Astrocyte (in vitro differentiated cells and primary cell): ENCODE data around the gene RLBP1. TPM values are rescaled to one million over a fixed set of nuclear protein-coding genes. Genes with fewer than 3 reads are reported as not detected.

Experiments used
- DNase-seq: peaks from one replicate; pipeline ENCODE4 v3.0.0-alpha.2; 2010; ENCODE audit warnings: low read depth
- FAIRE-seq: peaks from 2 replicates; lab custom pipeline; 2011; peaks lifted over from hg19 to GRCh38; lab: Jason Lieb, UNC
- H2AFZ ChIP-seq: 2 replicates; pipeline ENCODE4 v1.6.0; 2012; ENCODE audit warnings: low read depth, low read length, inconsistent platforms
- H3K27ac ChIP-seq: 2 replicates; pipeline ENCODE4 v1.5.1; 2011; ENCODE audit warnings: low read depth, low read length, inconsistent platforms
- H3K27me3 ChIP-seq: 2 replicates; pipeline ENCODE4 v1.6.0; 2011; ENCODE audit warnings: low read length, inconsistent platforms; ENCODE audit not compliant: insufficient read depth
- H3K36me3 ChIP-seq: 2 replicates; pipeline ENCODE4 v1.5.1; 2011; ENCODE audit warnings: low read length, inconsistent platforms; ENCODE audit not compliant: insufficient read depth
- H3K4me1 ChIP-seq: 2 replicates; pipeline ENCODE4 v1.5.1; 2011; ENCODE audit warnings: low read length, inconsistent platforms; ENCODE audit not compliant: insufficient read depth
- H3K4me2 ChIP-seq: 2 replicates; pipeline ENCODE4 v1.6.0; 2012; ENCODE audit warnings: low read length, inconsistent platforms
- H3K4me3 ChIP-seq: 2 replicates; pipeline ENCODE4 v1.5.1; 2011; ENCODE audit warnings: low read depth, mild to moderate bottlenecking, low read length, inconsistent platforms; ENCODE audit not compliant: insufficient read depth
- H3K79me2 ChIP-seq: 2 replicates; pipeline ENCODE4 v1.6.0; 2012; ENCODE audit warnings: mild to moderate bottlenecking, low read length, inconsistent platforms; ENCODE audit not compliant: insufficient read depth
- H3K9ac ChIP-seq: 2 replicates; pipeline ENCODE4 v1.6.0; 2012; ENCODE audit warnings: mild to moderate bottlenecking, low read length, inconsistent platforms
- H3K9me3 ChIP-seq: 2 replicates; pipeline ENCODE4 v1.5.1; 2012; ENCODE audit warnings: low read depth, mild to moderate bottlenecking, low read length, inconsistent platforms; ENCODE audit not compliant: insufficient read depth
- H4K20me1 ChIP-seq: 2 replicates; pipeline ENCODE4 v1.6.0; 2012; ENCODE audit warnings: low read length, inconsistent platforms; ENCODE audit not compliant: insufficient read depth
- H3K27ac Mint-ChIP-seq: one replicate; pipeline ENCODE4 v1.8.0; 2021; ENCODE audit warnings: mild to moderate bottlenecking, mixed read lengths; ENCODE audit not compliant: unreplicated experiment
- H3K27me3 Mint-ChIP-seq: one replicate; pipeline ENCODE4 v1.8.0; 2021; ENCODE audit warnings: low read depth, mixed read lengths; ENCODE audit not compliant: unreplicated experiment
- H3K36me3 Mint-ChIP-seq: one replicate; pipeline ENCODE4 v1.8.0; 2021; ENCODE audit warnings: low read depth, mixed read lengths; ENCODE audit not compliant: unreplicated experiment
- H3K4me1 Mint-ChIP-seq: one replicate; pipeline ENCODE4 v1.8.0; 2021; ENCODE audit warnings: low read depth, mixed read lengths; ENCODE audit not compliant: unreplicated experiment
- H3K4me3 Mint-ChIP-seq: one replicate; pipeline ENCODE4 v1.8.0; 2021; ENCODE audit warnings: mild to moderate bottlenecking, moderate library complexity, mixed read lengths; ENCODE audit not compliant: unreplicated experiment
- H3K9me3 Mint-ChIP-seq: one replicate; pipeline ENCODE4 v1.8.0; 2021; ENCODE audit warnings: mild to moderate bottlenecking, mixed read lengths; ENCODE audit not compliant: unreplicated experiment
- EZH2 ChIP-seq: IDR thresholded peaks from 2 replicates; pipeline ENCODE4 v1.6.1; 2012; ENCODE audit warnings: mild to moderate bottlenecking, low read length, inconsistent platforms; ENCODE audit not compliant: insufficient read depth
- total RNA-seq: library from RNA; stranded (reverse); gene quantifications from 2 replicates; pipeline ENCODE4 v1.2.1, GENCODE V29; 2021
- TF ChIP-seq, protein P1 (sequence below): IDR thresholded peaks from 2 replicates; pipeline ENCODE4 v1.5.1; 2011; ENCODE audit warnings: low read depth, mild to moderate bottlenecking, inconsistent platforms, low read length, moderate library complexity; ENCODE audit not compliant: insufficient read depth

The RLBP1 gene
- total RNA-seq, 1 donor from 2014 or later = not detected

DNA sequence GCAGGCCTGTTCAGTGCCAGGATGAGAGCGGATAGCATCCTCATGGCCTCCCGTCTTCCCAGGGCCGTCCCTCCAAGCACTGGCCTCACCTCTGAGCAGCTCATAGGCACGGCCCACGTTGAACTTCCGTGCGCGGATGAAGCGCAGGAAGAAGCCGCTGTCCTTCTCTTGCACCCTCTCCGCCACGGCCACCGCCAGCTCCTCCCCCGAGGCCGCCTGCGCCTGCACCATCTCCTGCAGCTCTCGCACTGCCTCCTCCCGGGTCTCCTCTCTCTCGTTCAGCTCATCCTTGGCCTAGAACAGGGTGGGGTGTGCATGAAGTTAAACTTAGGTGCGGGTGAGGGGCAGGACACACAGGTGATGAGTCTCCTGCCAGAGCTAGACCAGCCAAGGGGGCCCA, 4.3 kb downstream of the RLBP1 start:
- Mint-ChIP-seq H3K27ac (no peak overlapping the region), H3K36me3 (no peaks in the 10 kb centered on the region), H3K27me3 (peaks cover 22% of the 10 kb centered on the region), H3K4me1 (no peaks in the 10 kb centered on the region), H3K9me3 (no peaks in the 10 kb centered on the region), H3K4me3 (no peak overlapping the region)
- Histone ChIP-seq H3K27me3 (peaks cover 4% of the 10 kb centered on the region), H3K4me2 (no peak overlapping the region), H3K9ac (no peak overlapping the region), H2AFZ (no peak overlapping the region), H3K79me2 (no peaks in the 10 kb centered on the region), H3K9me3 (no peaks in the 10 kb centered on the region), H3K4me3 (no peak overlapping the region), H3K36me3 (no peaks in the 10 kb centered on the region), H3K4me1 (peaks cover 4% of the 10 kb centered on the region), H3K27ac (no peak overlapping the region), H4K20me1 (no peaks in the 10 kb centered on the region)
- DNase-seq (no peak), FAIRE-seq (no peak)
- no peak for TF ChIP-seq EZH2
- TF ChIP-seq, protein P1, sequence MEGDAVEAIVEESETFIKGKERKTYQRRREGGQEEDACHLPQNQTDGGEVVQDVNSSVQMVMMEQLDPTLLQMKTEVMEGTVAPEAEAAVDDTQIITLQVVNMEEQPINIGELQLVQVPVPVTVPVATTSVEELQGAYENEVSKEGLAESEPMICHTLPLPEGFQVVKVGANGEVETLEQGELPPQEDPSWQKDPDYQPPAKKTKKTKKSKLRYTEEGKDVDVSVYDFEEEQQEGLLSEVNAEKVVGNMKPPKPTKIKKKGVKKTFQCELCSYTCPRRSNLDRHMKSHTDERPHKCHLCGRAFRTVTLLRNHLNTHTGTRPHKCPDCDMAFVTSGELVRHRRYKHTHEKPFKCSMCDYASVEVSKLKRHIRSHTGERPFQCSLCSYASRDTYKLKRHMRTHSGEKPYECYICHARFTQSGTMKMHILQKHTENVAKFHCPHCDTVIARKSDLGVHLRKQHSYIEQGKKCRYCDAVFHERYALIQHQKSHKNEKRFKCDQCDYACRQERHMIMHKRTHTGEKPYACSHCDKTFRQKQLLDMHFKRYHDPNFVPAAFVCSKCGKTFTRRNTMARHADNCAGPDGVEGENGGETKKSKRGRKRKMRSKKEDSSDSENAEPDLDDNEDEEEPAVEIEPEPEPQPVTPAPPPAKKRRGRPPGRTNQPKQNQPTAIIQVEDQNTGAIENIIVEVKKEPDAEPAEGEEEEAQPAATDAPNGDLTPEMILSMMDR = no peak

DNA sequence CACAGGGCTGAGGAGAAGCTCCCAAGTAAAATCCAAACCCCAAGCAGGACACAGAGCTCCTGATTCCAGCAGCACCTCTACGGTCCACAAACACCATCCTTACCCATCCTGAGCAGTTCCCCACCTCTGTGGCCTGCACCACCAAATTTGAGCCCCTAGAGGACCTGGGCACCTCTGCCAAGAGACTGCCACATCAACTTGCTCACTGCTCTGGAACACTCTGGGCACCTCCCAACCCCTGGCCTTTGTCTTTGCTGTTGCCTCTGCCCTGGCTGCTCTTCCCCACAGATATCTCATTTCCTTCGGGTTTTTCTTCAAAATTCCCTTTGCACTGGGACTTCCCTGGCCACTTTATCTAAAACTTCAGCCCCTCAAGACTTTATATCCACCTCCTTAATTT, 5.8 kb downstream of the RLBP1 start:
- Histone ChIP-seq H3K4me3 (no peak overlapping the region), H3K36me3 (no peaks in the 10 kb centered on the region), H3K27me3 (peaks cover 4% of the 10 kb centered on the region), H3K9ac (no peak overlapping the region), H2AFZ (no peak overlapping the region), H3K4me2 (no peak overlapping the region), H4K20me1 (no peaks in the 10 kb centered on the region), H3K79me2 (no peaks in the 10 kb centered on the region), H3K27ac (no peak overlapping the region), H3K9me3 (no peaks in the 10 kb centered on the region), H3K4me1 (no peaks in the 10 kb centered on the region)
- no peaks in the 10 kb centered on the region for H3K9me3 Mint-ChIP-seq
- peaks cover 3% of the 10 kb centered on the region for H3K36me3 Mint-ChIP-seq
- TF ChIP-seq, protein P1 = no peak
- no peak for TF ChIP-seq EZH2
- no peak overlapping the region for H3K27ac Mint-ChIP-seq
- FAIRE-seq (no peak), DNase-seq (no peak)
- no peak overlapping the region for H3K4me3 Mint-ChIP-seq
- H3K4me1 Mint-ChIP-seq = no peaks in the 10 kb centered on the region
- peaks cover 28% of the 10 kb centered on the region for H3K27me3 Mint-ChIP-seq

DNA sequence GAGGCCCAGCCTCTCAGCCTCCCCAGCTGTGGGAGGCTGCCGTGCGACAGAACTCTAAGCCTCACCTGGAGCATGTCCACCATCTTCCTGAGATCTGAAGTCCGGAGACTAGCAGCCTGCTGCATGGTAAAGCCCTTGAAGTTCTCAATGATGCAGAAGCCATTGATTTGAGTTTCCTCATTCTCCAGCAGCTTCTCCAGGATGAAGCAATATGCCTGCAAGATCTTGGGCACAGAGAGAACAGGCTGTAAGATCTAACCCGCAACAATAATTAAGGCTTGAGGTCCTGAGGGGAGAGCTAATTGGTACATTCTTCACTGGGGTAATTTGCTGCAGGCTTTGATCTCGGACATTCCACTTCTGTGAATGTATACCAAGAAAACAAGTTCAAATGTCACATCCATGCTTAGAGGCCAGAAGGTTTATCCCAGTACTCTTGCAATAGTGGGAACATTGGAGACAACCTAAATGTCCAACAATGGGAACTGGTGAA, 9.7 kb downstream of the RLBP1 start:
- no peaks in the 10 kb centered on the region for H3K79me2 ChIP-seq
- no peaks in the 10 kb centered on the region for H4K20me1 ChIP-seq
- no peaks in the 10 kb centered on the region for H3K4me1 Mint-ChIP-seq
- H3K36me3 ChIP-seq = no peaks in the 10 kb centered on the region
- H2AFZ ChIP-seq = no peak overlapping the region
- no peak for FAIRE-seq
- TF ChIP-seq, protein P1 = no peak
- TF ChIP-seq EZH2 = no peak
- DNase-seq = no peak
- H3K27ac Mint-ChIP-seq = no peak overlapping the region
- no peak overlapping the region for H3K4me3 ChIP-seq
- H3K4me1 ChIP-seq = no peaks in the 10 kb centered on the region
- no peaks in the 10 kb centered on the region for H3K9me3 Mint-ChIP-seq
- peaks cover 3% of the 10 kb centered on the region for H3K36me3 Mint-ChIP-seq
- H3K4me2 ChIP-seq = no peak overlapping the region
- H3K4me3 Mint-ChIP-seq = no peak overlapping the region
- H3K27me3 ChIP-seq = no peaks in the 10 kb centered on the region
- H3K27me3 Mint-ChIP-seq = peaks cover 17% of the 10 kb centered on the region
- no peak overlapping the region for H3K9ac ChIP-seq
- no peaks in the 10 kb centered on the region for H3K9me3 ChIP-seq
- H3K27ac ChIP-seq = no peak overlapping the region
